HL-60 (cell line): ENCODE results near the gene USP19.
A peak's percentile ranks its signal among the peaks of the same experiment; 100 is the strongest.

Experiments
- DNase-seq, 2 experiments: peaks; one replicate each; pipeline ENCODE4 v3.0.0-alpha.2; 2010 to 2020; ENCODE audit warnings: low read depth in 1 of 2, low spot score in 1 of 2
- H3K27ac ChIP-seq: fragments of 250-450 bp; sonication (Bioruptor Pico); replicated peaks from 2 replicates; pipeline ENCODE4 v1.5.1; 2020; ENCODE audit warnings: mild to moderate bottlenecking, moderate library complexity
- H3K27me3 ChIP-seq: fragments of 250-450 bp; sonication (Bioruptor Pico); 2 replicates; pipeline ENCODE4 v1.5.1; 2021; ENCODE audit warnings: mild to moderate bottlenecking, moderate library complexity; ENCODE audit not compliant: insufficient read depth, poor library complexity, severe bottlenecking
- H3K4me3 ChIP-seq: replicated peaks from 2 replicates; pipeline ENCODE4 v1.5.1; 2011; ENCODE audit warnings: mild to moderate bottlenecking, control low read depth, low read length; ENCODE audit not compliant: insufficient read depth
- GABPA ChIP-seq: IDR thresholded peaks from 2 replicates; pipeline ENCODE4 v1.6.1; 2012; ENCODE audit warnings: low read depth
- POLR2AphosphoS5 ChIP-seq: IDR thresholded peaks from 2 replicates; pipeline ENCODE4 v1.6.1; 2012; ENCODE audit warnings: low read depth
- SPI1 ChIP-seq: IDR thresholded peaks from 2 replicates; pipeline ENCODE4 v1.6.1; 2012; ENCODE audit warnings: low read depth, mild to moderate bottlenecking, borderline replicate concordance
- TF ChIP-seq, protein P1 (sequence below): IDR thresholded peaks from one replicate; pipeline ENCODE4 v1.5.1; 2011; ENCODE audit warnings: low read length, control low read depth, inconsistent platforms; ENCODE audit not compliant: insufficient read depth
- TF ChIP-seq, protein P2 (sequence below): IDR thresholded peaks from 2 replicates; pipeline ENCODE4 v1.6.1; 2012; ENCODE audit warnings: low read depth; ENCODE audit not compliant: insufficient replicate concordance

The USP19 gene

DNA sequence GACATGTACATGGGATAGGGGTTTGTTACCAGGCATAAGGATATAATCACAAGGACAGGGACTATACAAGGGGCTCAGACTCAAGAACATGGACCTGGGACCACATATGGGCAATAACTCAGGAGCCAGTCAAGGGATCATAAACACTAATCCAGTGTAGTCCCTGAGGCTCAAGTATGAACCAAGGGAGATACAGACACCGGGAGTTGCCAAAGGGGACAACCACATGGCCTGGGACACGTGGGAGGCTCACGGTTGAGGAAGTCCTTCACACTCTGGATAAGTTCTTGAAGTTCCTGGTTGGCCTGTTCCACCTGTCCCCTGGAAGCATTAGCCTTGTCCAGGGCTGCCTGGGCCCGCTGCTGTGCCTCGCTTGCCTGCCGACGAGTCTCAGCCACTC, 1.8 kb upstream of the USP19 start:
- DNase-seq = no peak
- TF ChIP-seq, protein P1, sequence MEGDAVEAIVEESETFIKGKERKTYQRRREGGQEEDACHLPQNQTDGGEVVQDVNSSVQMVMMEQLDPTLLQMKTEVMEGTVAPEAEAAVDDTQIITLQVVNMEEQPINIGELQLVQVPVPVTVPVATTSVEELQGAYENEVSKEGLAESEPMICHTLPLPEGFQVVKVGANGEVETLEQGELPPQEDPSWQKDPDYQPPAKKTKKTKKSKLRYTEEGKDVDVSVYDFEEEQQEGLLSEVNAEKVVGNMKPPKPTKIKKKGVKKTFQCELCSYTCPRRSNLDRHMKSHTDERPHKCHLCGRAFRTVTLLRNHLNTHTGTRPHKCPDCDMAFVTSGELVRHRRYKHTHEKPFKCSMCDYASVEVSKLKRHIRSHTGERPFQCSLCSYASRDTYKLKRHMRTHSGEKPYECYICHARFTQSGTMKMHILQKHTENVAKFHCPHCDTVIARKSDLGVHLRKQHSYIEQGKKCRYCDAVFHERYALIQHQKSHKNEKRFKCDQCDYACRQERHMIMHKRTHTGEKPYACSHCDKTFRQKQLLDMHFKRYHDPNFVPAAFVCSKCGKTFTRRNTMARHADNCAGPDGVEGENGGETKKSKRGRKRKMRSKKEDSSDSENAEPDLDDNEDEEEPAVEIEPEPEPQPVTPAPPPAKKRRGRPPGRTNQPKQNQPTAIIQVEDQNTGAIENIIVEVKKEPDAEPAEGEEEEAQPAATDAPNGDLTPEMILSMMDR = no peak
- Histone ChIP-seq H3K27ac (no peak overlapping the region), H3K27me3 (no peaks in the 10 kb centered on the region), H3K4me3 (no peak overlapping the region)

DNA sequence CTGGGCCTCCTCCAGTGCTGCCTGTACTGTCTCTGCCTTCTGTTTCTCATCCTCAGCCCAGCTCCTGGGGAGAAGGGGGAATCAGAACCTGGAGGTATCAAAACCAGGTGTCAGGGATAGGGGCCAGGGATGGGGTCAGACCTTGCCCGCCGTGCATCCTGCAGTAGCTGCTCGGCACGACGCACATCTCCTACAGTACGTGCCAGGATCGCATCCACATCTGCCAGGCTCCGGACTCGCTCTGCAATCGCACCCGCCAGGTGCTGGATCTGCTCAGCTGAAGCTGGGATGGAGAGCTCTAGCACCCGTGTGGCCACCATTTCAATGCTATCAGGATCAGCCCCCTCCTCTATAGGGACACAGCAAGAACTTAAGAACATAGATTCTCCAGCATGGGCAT, 1.4 kb upstream of the USP19 start:
- no peak for DNase-seq
- TF ChIP-seq, protein P1 = no peak
- TF ChIP-seq, protein P2, sequence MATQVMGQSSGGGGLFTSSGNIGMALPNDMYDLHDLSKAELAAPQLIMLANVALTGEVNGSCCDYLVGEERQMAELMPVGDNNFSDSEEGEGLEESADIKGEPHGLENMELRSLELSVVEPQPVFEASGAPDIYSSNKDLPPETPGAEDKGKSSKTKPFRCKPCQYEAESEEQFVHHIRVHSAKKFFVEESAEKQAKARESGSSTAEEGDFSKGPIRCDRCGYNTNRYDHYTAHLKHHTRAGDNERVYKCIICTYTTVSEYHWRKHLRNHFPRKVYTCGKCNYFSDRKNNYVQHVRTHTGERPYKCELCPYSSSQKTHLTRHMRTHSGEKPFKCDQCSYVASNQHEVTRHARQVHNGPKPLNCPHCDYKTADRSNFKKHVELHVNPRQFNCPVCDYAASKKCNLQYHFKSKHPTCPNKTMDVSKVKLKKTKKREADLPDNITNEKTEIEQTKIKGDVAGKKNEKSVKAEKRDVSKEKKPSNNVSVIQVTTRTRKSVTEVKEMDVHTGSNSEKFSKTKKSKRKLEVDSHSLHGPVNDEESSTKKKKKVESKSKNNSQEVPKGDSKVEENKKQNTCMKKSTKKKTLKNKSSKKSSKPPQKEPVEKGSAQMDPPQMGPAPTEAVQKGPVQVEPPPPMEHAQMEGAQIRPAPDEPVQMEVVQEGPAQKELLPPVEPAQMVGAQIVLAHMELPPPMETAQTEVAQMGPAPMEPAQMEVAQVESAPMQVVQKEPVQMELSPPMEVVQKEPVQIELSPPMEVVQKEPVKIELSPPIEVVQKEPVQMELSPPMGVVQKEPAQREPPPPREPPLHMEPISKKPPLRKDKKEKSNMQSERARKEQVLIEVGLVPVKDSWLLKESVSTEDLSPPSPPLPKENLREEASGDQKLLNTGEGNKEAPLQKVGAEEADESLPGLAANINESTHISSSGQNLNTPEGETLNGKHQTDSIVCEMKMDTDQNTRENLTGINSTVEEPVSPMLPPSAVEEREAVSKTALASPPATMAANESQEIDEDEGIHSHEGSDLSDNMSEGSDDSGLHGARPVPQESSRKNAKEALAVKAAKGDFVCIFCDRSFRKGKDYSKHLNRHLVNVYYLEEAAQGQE = no peak
- no peak for TF ChIP-seq SPI1
- no peak for TF ChIP-seq GABPA
- TF ChIP-seq POLR2AphosphoS5 = no peak
- H3K27me3 ChIP-seq = no peaks in the 10 kb centered on the region
- no peak overlapping the region for H3K27ac ChIP-seq
- no peak overlapping the region for H3K4me3 ChIP-seq

DNA sequence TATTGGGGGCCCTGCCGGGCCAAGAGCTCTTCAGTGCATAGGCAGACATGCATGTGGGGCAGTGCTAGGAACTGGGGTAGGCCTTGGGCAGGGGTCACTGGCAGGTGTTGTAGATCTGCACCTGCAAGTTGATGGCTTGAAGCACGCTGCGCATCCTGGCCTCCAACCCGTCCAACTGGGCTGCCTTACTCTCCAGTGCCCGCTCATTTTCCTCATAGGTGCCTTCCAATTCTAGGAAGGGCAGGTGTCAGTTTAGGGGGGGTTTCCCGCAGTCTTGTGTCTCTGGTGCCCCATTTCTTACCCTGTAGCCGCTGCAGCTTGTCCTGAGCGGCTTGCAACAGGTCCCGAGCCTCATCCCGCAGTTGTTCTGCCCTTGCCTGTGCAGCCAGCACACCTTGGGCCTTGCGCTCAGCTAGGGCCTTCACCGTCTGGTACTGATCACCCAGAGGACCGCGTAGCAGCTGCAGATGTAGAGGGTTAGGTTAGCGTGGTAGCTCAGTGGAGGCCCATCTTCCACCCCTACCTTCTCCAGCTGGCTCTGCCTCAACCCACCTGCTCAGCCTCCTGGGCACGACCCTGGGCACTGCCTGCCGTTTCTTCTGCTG, 611 bp upstream of the USP19 start:
- Histone ChIP-seq H3K4me3 (peak overlapping the region; percentile 96), H3K27ac (peak overlapping the region; percentile 87), H3K27me3 (no peaks in the 10 kb centered on the region)
- TF ChIP-seq, protein P2 = no peak
- no peak for TF ChIP-seq SPI1
- TF ChIP-seq, protein P1 = no peak
- TF ChIP-seq GABPA = no peak
- TF ChIP-seq POLR2AphosphoS5 = no peak; the same call in 1 of the 2 replicates
- no peak for DNase-seq

GRCh38 chr3:49120096-49120437, 556 bp downstream of the USP19 start:
- peak overlapping the region; percentile 87 for H3K27ac ChIP-seq
- no peaks in the 10 kb centered on the region for H3K27me3 ChIP-seq
- no peak for TF ChIP-seq GABPA
- TF ChIP-seq POLR2AphosphoS5 = no peak
- TF ChIP-seq, protein P1 = no peak
- no peak for TF ChIP-seq SPI1
- TF ChIP-seq, protein P2 = no peak
- no peak for DNase-seq
- peak overlapping the region; percentile 96 for H3K4me3 ChIP-seq
